Fibroblast of skin of left biceps (primary cell): ENCODE measurements around the gene MTHFD1L.
"Not testable (repeated sequence)": the region's sequence is repeated elsewhere in the genome, so short reads cannot be mapped to it uniquely, and the experiment has no call there.

Experiments
- DNase-seq, 2 experiments: peaks; one replicate each; pipeline ENCODE4 v3.0.0-alpha.2; 2013; ENCODE audit warnings: low read depth in 2 of 2

MTHFD1L gene

GRCh38 chr6:151067684-151068596, 202.4 kb downstream of the MTHFD1L start:
- DNase-seq = peak in 1 of 2 experiments; percentile 44

- no peak for DNase-seq
Observed at GRCh38 chr6:151068761-151069312, 203.3 kb downstream of the MTHFD1L start.

- DNase-seq = no peak
Observed at GRCh38 chr6:151069641-151070040, 204.1 kb downstream of the MTHFD1L start.

- DNase-seq = no peak
Observed at GRCh38 chr6:151070631-151071051, 205.1 kb downstream of the MTHFD1L start.

GRCh38 chr6:151071295-151071694, 205.8 kb downstream of the MTHFD1L start:
- no peak for DNase-seq

- DNase-seq = no peak
Observed at GRCh38 chr6:151073146-151073545, 207.6 kb downstream of the MTHFD1L start.

GRCh38 chr6:151073701-151074100, 208.2 kb downstream of the MTHFD1L start:
- DNase-seq = no peak

GRCh38 chr6:151075005-151075404, 209.5 kb downstream of the MTHFD1L start:
- no peak for DNase-seq

- peak; percentile 80 to 84 for DNase-seq
Observed at GRCh38 chr6:151075527-151075926, 210.0 kb downstream of the MTHFD1L start.

GRCh38 chr6:151075930-151076555, 210.5 kb downstream of the MTHFD1L start:
- DNase-seq = no peak

- DNase-seq = no peak
Observed at GRCh38 chr6:151078655-151079054, 213.2 kb downstream of the MTHFD1L start.

GRCh38 chr6:151081656-151082055, 216.2 kb downstream of the MTHFD1L start:
- no peak for DNase-seq

- DNase-seq = no peak
Observed at GRCh38 chr6:151082079-151082478, 216.6 kb downstream of the MTHFD1L start.

- DNase-seq = no peak
Observed at GRCh38 chr6:151084275-151084674, 218.8 kb downstream of the MTHFD1L start.

- not testable (repeated sequence) for DNase-seq
Observed at GRCh38 chr6:151087055-151087454, 221.6 kb downstream of the MTHFD1L start.

GRCh38 chr6:151087861-151088598, 222.5 kb downstream of the MTHFD1L start:
- DNase-seq = peak; percentile 93 to 94

GRCh38 chr6:151088599-151088935, 223.1 kb downstream of the MTHFD1L start:
- DNase-seq = no peak

- no peak for DNase-seq
Observed at GRCh38 chr6:151088963-151089362, 223.5 kb downstream of the MTHFD1L start.

- DNase-seq = no peak
Observed at GRCh38 chr6:151089978-151090377, 224.5 kb downstream of the MTHFD1L start.

- DNase-seq = no peak
Observed at GRCh38 chr6:151091571-151091970, 226.1 kb downstream of the MTHFD1L start.

GRCh38 chr6:151092591-151092990, 227.1 kb downstream of the MTHFD1L start:
- DNase-seq = no peak

- DNase-seq = no peak
Observed at GRCh38 chr6:151093706-151094105, 228.2 kb downstream of the MTHFD1L start.
